Left lobe of liver (tissue), 2 donors: Measurements from ENCODE around the gene PPDPF. TPM values are rescaled to one million over a fixed set of nuclear protein-coding genes. Genes with fewer than 3 reads are reported as not detected.
"Not testable (repeated sequence)": the region's sequence is repeated elsewhere in the genome, so short reads cannot be mapped to it uniquely, and the experiment has no call there.

Source experiments
- ATAC-seq: fragments of 200-7000 bp; cut with Tn5 transposase; one replicate; pipeline ENCODE4 v1.9.1; 2020; ENCODE audit warnings: mild to moderate bottlenecking, moderate library complexity
- DNase-seq: peaks from one replicate; pipeline ENCODE4 v3.0.0-alpha.2; 2020; ENCODE audit warnings: low spot score
- total RNA-seq: library from RNA; stranded (reverse); gene quantifications from one replicate; pipeline ENCODE4 v1.2.1, GENCODE V29; 2021
- donor health status: DM: no; HTN: no; CAD: no; lungs with moderate emphysema.
- donor health status: DM: no; HTN: yes; CAD: no.

PPDPF gene
- total RNA-seq, 1 donor from 2014 or later: 88.0 TPM

GRCh38 chr20:63499338-63499969, 21.1 kb upstream of the PPDPF start:
- DNase-seq: no peak
- ATAC-seq: no peak

- DNase-seq: no peak
- no peak for ATAC-seq
These were observed 20.2 kb upstream of the PPDPF start for GRCh38 chr20:63500151-63500901.

GRCh38 chr20:63500902-63501817, 19.4 kb upstream of the PPDPF start:
- DNase-seq: no peak
- ATAC-seq: no peak

- no peak for DNase-seq
- ATAC-seq: no peak
These were observed 18.5 kb upstream of the PPDPF start for GRCh38 chr20:63501818-63502670.

- DNase-seq (no peak), ATAC-seq (no peak)
These were observed 17.8 kb upstream of the PPDPF start for GRCh38 chr20:63502671-63503172.

GRCh38 chr20:63503524-63503923, 17.0 kb upstream of the PPDPF start:
- DNase-seq: no peak
- ATAC-seq: no peak

- DNase-seq (no peak), ATAC-seq (no peak)
These were observed 15.9 kb upstream of the PPDPF start for GRCh38 chr20:63504642-63505041.

GRCh38 chr20:63505281-63505680, 15.3 kb upstream of the PPDPF start:
- no peak for DNase-seq
- ATAC-seq: no peak

- DNase-seq (no peak), ATAC-seq (no peak)
These were observed 14.8 kb upstream of the PPDPF start for GRCh38 chr20:63505723-63506122.

- DNase-seq: no peak
- no peak for ATAC-seq
These were observed 13.4 kb upstream of the PPDPF start for GRCh38 chr20:63507083-63507743.

GRCh38 chr20:63508072-63508768, 12.3 kb upstream of the PPDPF start:
- no peak for DNase-seq
- ATAC-seq: no peak

GRCh38 chr20:63509088-63509564, 11.4 kb upstream of the PPDPF start:
- no peak for ATAC-seq
- DNase-seq: no peak

- ATAC-seq (no peak), DNase-seq (no peak)
These were observed 7.4 kb upstream of the PPDPF start for GRCh38 chr20:63513207-63513606.

GRCh38 chr20:63514520-63514919, 6.0 kb upstream of the PPDPF start:
- ATAC-seq, DNase-seq: not testable (repeated sequence)

- DNase-seq: peak; percentile 45
- ATAC-seq: no peak
These were observed 2.9 kb upstream of the PPDPF start for GRCh38 chr20:63517376-63518309.

GRCh38 chr20:63518351-63518861, 2.2 kb upstream of the PPDPF start:
- no peak for ATAC-seq
- no peak for DNase-seq

GRCh38 chr20:63518946-63519667, 1.5 kb upstream of the PPDPF start:
- DNase-seq (peak; percentile 48), ATAC-seq (no peak)
